ENCODE measurements around the gene TMBIM1. TPM values are rescaled to one million over a fixed set of nuclear protein-coding genes. Genes with fewer than 3 reads are reported as not detected.

The TMBIM1 gene
- total RNA-seq (ENCODE audit: insufficient read depth, low replicate concordance): 212 TPM

GRCh38 chr2:218292048-218293014, at the start of gene TMBIM1:
TMBIM1 (minus strand) TSS chr2:218292503; CDS start chr2:218282141, 10,362 bp downstream.
- DNase-seq (ENCODE audit: low spot score): peak; percentile 84

GRCh38 chr2:218341381-218341780, 49.1 kb upstream of the TMBIM1 start:
- no peak for DNase-seq (ENCODE audit: low spot score)

GRCh38 chr2:218340656-218341055, 48.4 kb upstream of the TMBIM1 start:
- no peak for DNase-seq (ENCODE audit: low spot score)

- no peak for DNase-seq (ENCODE audit: low spot score)
Observed at GRCh38 chr2:218334531-218334930, 42.2 kb upstream of the TMBIM1 start.

GRCh38 chr2:218332920-218333645, 40.8 kb upstream of the TMBIM1 start:
- DNase-seq (ENCODE audit: low spot score): peak; percentile 79

- DNase-seq (ENCODE audit: low spot score): no peak
Observed at GRCh38 chr2:218332288-218332687, 40.0 kb upstream of the TMBIM1 start.

- DNase-seq (ENCODE audit: low spot score): no peak
Observed at GRCh38 chr2:218331745-218332144, 39.4 kb upstream of the TMBIM1 start.

- DNase-seq (ENCODE audit: low spot score): no peak
Observed at GRCh38 chr2:218329826-218330593, 37.7 kb upstream of the TMBIM1 start.

GRCh38 chr2:218329027-218329825, 36.9 kb upstream of the TMBIM1 start:
- no peak for DNase-seq (ENCODE audit: low spot score)

GRCh38 chr2:218328294-218328693, 36.0 kb upstream of the TMBIM1 start:
- DNase-seq (ENCODE audit: low spot score): no peak

GRCh38 chr2:218327451-218328210, 35.3 kb upstream of the TMBIM1 start:
- DNase-seq (ENCODE audit: low spot score): no peak

- DNase-seq (ENCODE audit: low spot score): no peak
Observed at GRCh38 chr2:218326315-218326714, 34.0 kb upstream of the TMBIM1 start.

- DNase-seq (ENCODE audit: low spot score): peak; percentile 53
Observed at GRCh38 chr2:218325566-218326160, 33.4 kb upstream of the TMBIM1 start.

GRCh38 chr2:218323526-218324472, 31.5 kb upstream of the TMBIM1 start:
- DNase-seq (ENCODE audit: low spot score): peak; percentile 93

GRCh38 chr2:218322768-218323525, 30.6 kb upstream of the TMBIM1 start:
- peak; percentile 91 for DNase-seq (ENCODE audit: low spot score)

GRCh38 chr2:218320704-218321336, 28.5 kb upstream of the TMBIM1 start:
- DNase-seq (ENCODE audit: low spot score): no peak

GRCh38 chr2:218319813-218320365, 27.6 kb upstream of the TMBIM1 start:
- no peak for DNase-seq (ENCODE audit: low spot score)
